Measurements from ENCODE around the gene ZBTB25.

ZBTB25 gene

GRCh38 chr14:64503434-64504309, at the start of gene ZBTB25:
TSS of gene ZBTB25 (minus strand) at chr14:64503838. CDS start at chr14:64490533, 13,305 bp downstream.
- H2AFZ ChIP-seq (ENCODE audit: low read depth, low read length, severe bottlenecking), result peak within 1 kb of the TSS; percentile 27
- H3K36me3 ChIP-seq (ENCODE audit: low read length), result peaks cover 4% of the 10 kb centered on the region; the same call in 1 of the 2 replicates
- peaks cover 3% of the 10 kb centered on the region; the same call in 1 of the 2 replicates for H4K20me1 ChIP-seq (ENCODE audit: low read depth, low read length)
- no peaks in the 10 kb centered on the region for H3K9me3 ChIP-seq (ENCODE audit: insufficient read depth, low read length)
- TF ChIP-seq CTCF (IDR thresholded peaks at IDR 0.05; ENCODE audit: insufficient read depth, low read length, poor library complexity, severe bottlenecking) (no peak), EZH2phosphoT487 (conservative IDR thresholded peaks at IDR 0.05; ENCODE audit: low read length) (no peak)
- peak within 1 kb of the TSS; percentile 85 for H3K4me3 ChIP-seq (ENCODE audit: insufficient read depth, low read length, poor library complexity, severe bottlenecking)
- H3K9ac ChIP-seq (ENCODE audit: low read length), result peak within 1 kb of the TSS; percentile 99
- no peaks in the 10 kb centered on the region for H3K27me3 ChIP-seq (ENCODE audit: low read length)
- peaks cover 57% of the 10 kb centered on the region for H3F3A ChIP-seq (ENCODE audit: insufficient read depth)
- H3K27ac ChIP-seq (ENCODE audit: low read depth, low read length), result peak within 1 kb of the TSS; percentile 99
- peaks cover 86% of the 10 kb centered on the region for H3K79me2 ChIP-seq (ENCODE audit: insufficient read depth, low read length)
- peak within 1 kb of the TSS; percentile 76 for H3K4me2 ChIP-seq (ENCODE audit: low read depth, low read length, poor library complexity, severe bottlenecking)
- H3K9me2 ChIP-seq (replicated peaks; ENCODE audit: insufficient read depth, low read length), result no peaks in the 10 kb centered on the region

- no peak overlapping the region for H3K27ac ChIP-seq (ENCODE audit: low read depth, low read length)
- H3K36me3 ChIP-seq (ENCODE audit: low read length), result no peaks in the 10 kb centered on the region
- no peak overlapping the region for H3K4me3 ChIP-seq (ENCODE audit: insufficient read depth, low read length, poor library complexity, severe bottlenecking)
- no peaks in the 10 kb centered on the region for H3K9me3 ChIP-seq (ENCODE audit: insufficient read depth, low read length)
- no peak overlapping the region for H3K4me2 ChIP-seq (ENCODE audit: low read depth, low read length, poor library complexity, severe bottlenecking)
- no peaks in the 10 kb centered on the region for H4K20me1 ChIP-seq (ENCODE audit: low read depth, low read length)
- H3K9me2 ChIP-seq (replicated peaks; ENCODE audit: insufficient read depth, low read length), result no peaks in the 10 kb centered on the region
- H3K79me2 ChIP-seq (ENCODE audit: insufficient read depth, low read length), result no peaks in the 10 kb centered on the region
- no peak overlapping the region for H3K9ac ChIP-seq (ENCODE audit: low read length)
- no peak overlapping the region for H2AFZ ChIP-seq (ENCODE audit: low read depth, low read length, severe bottlenecking)
- TF ChIP-seq CTCF (IDR thresholded peaks at IDR 0.05; ENCODE audit: insufficient read depth, low read length, poor library complexity, severe bottlenecking), result no peak
- TF ChIP-seq EZH2phosphoT487 (conservative IDR thresholded peaks at IDR 0.05; ENCODE audit: low read length), result no peak
- no peaks in the 10 kb centered on the region for H3F3A ChIP-seq (ENCODE audit: insufficient read depth)
- no peaks in the 10 kb centered on the region for H3K27me3 ChIP-seq (ENCODE audit: low read length)
Observed at GRCh38 chr14:64550621-64551333, 47.1 kb upstream of the ZBTB25 start.

- no peak within 1 kb of the TSS for H3K9ac ChIP-seq (ENCODE audit: low read length)
- no peak within 1 kb of the TSS for H3K27ac ChIP-seq (ENCODE audit: low read depth, low read length)
- H3K79me2 ChIP-seq (ENCODE audit: insufficient read depth, low read length), result no peaks in the 10 kb centered on the region
- no peaks in the 10 kb centered on the region for H3K36me3 ChIP-seq (ENCODE audit: low read length)
- no peaks in the 10 kb centered on the region for H3K9me3 ChIP-seq (ENCODE audit: insufficient read depth, low read length)
- peak within 1 kb of the TSS; percentile 9 for H2AFZ ChIP-seq (ENCODE audit: low read depth, low read length, severe bottlenecking)
- no peaks in the 10 kb centered on the region for H4K20me1 ChIP-seq (ENCODE audit: low read depth, low read length)
- peak within 1 kb of the TSS; percentile 24 for H3K4me2 ChIP-seq (ENCODE audit: low read depth, low read length, poor library complexity, severe bottlenecking)
- H3K27me3 ChIP-seq (ENCODE audit: low read length), result no peaks in the 10 kb centered on the region
- H3K9me2 ChIP-seq (replicated peaks; ENCODE audit: insufficient read depth, low read length), result no peaks in the 10 kb centered on the region
- TF ChIP-seq CTCF (IDR thresholded peaks at IDR 0.05; ENCODE audit: insufficient read depth, low read length, poor library complexity, severe bottlenecking) (no peak), EZH2phosphoT487 (conservative IDR thresholded peaks at IDR 0.05; ENCODE audit: low read length) (no peak)
- no peaks in the 10 kb centered on the region for H3F3A ChIP-seq (ENCODE audit: insufficient read depth)
- no peak within 1 kb of the TSS for H3K4me3 ChIP-seq (ENCODE audit: insufficient read depth, low read length, poor library complexity, severe bottlenecking)
Observed at GRCh38 chr14:64549791-64550620, 46.4 kb upstream of the ZBTB25 start, which contains the start of gene PPP1R36. TSS of gene PPP1R36 (plus strand) at chr14:64549961. CDS start at chr14:64549998, 37 bp downstream.
